ENCODE data around the gene BANF2.
A peak's percentile ranks its signal among the peaks of the same experiment; 100 is the strongest.
"Not testable (repeated sequence)": the region's sequence is repeated elsewhere in the genome, so short reads cannot be mapped to it uniquely, and the experiment has no call there.

BANF2 gene

GRCh38 chr20:17767624-17768023, 67.9 kb downstream of the BANF2 start:
- DNase-seq, result no peak

DNA sequence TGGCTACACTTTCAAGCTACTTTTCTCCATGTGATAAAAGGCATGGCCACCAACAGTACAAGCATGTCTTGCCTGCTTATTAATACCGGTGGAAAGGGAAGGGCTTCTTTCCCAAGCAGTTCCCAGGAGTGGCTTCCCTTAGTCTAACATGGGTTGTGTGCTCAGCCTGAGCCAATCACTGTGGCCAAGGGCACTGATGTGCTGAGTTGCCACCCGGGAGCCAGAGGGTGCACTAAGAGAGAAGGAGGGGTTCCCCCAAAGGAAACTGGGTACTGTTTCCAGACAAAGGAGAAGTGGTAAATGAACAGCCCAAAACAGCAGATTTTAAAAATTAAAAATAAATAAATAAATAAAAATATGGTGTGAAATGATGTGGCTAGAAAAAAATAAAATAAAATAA, 68.5 kb downstream of the BANF2 start:
- no peak for DNase-seq

DNA sequence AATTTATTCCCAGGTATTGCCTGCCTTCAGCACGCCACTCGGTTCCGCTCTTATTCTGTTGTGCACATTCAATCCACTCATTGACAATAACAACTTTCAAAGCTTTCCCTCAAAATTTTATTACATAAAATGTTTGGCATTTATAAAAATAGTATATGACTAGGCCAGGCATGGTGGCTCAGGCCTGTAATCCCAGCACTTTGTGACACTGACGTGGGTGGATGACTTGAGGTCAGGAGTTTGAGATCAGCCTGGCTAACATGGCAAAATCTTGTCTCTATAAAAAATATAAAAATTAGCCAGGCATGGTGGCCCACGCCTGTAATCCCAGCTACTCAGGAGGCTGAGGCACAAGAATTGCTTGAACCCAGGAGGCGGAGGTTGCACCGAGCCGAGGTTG, 70.0 kb downstream of the BANF2 start:
- not testable (repeated sequence) for DNase-seq

DNA sequence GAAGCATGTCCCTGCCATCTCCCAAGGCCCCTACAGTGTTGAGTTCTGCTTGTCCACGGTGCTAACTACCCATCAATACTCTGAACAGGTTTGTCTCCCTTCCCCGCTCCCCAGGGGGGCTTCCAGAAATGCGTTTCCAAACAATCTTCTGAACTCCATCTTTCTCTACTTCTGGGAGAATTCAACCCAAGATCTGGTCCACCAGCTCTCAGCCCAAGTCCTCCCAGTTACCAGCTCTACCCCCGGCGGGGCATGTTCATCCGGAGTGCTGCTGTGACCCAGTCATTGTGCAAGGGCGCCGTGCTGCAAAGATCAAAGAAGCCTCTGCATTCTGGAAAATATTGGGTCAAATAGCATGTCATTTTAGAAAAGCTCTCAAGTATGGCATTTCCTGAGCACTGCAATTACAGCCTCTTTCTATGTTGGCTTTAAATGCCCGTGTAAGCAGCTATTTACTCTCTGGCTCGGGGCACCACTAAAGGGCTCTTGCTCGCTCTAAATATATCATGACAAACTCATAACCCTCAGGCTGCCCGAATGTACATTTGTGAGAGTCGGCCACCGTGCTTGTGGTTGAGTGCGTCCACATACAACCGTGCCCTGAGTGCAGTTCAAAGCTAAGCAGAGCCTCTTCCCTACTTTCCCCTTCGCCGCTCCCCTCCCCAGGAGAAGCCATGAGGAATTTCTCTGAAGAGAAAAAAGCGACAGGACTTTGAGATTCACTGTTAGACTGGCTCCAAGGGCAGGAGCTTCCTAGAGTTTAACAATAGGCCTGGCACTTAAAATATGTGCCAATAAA, 71.6 kb downstream of the BANF2 start:
- peak; percentile 67 for DNase-seq

- DNase-seq, result no peak
These were observed 72.2 kb downstream of the BANF2 start for GRCh38 chr20:17772005-17772343.

DNA sequence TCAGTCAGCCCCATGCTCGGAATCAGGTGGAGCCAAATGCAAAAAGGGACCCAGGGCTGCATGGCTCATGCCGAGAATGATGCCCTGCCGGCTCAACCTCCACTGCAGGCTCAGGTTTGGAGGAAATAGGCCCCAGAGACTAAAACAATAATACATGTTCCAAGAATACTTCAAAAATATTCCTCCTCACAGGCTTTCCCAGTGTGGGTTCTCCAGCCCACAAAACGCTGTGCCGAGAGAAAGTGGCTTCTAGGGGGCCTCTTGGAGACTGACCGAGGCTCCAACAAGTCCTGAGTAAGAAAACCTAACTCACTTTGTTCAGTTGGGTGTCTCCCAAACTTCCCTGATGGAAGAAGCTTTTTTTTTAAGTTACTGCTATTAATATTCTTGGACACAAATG, 73.9 kb downstream of the BANF2 start:
- DNase-seq, result peak; percentile 54

GRCh38 chr20:17775600-17775999, 75.8 kb downstream of the BANF2 start:
- no peak for DNase-seq

DNA sequence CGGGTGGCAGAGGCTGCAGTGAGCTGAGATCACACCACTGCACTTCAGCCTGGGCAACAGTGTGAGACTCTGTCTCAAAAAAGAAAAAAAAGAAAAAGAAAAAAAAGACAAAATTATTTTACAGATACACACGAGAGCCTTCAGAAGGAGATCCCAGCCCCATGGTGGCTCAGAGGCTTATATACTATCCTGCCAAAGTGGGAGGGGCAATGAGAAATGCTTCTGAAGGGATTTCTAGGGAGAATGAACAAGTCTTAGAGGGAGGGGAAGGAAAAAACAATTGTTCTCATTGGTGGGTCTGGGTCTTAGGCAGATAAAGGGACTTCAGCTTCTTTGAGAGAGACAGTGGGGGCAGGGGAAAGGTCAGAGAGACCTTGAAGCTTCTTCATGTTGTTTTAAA, 76.8 kb downstream of the BANF2 start:
- DNase-seq, result no peak

DNA sequence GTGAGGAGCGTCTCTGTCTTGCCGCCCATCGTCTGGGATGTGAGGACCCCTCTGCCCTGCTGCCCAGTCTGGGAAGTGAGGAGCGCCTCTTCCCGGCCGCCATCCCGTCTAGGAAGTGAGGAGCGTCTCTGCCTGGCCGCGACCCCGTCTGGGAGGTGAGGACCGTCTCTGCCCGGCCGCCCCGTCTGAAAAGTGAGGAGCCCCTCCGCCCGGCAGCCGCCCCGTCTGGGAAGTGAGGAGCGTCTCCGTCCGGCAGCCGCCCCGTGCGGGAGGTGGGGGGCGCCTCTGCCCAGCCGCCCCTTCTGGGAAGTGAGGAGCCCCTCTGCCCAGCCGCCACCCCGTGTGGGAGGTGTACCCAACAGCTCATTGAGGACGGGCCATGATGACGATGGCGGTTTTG, 79.2 kb downstream of the BANF2 start:
- not testable (repeated sequence) for DNase-seq

- DNase-seq, result no peak
These were observed 83.0 kb downstream of the BANF2 start for GRCh38 chr20:17782768-17783167.

GRCh38 chr20:17783671-17784070, 83.9 kb downstream of the BANF2 start:
- no peak for DNase-seq

- no peak for DNase-seq
These were observed 85.2 kb downstream of the BANF2 start for GRCh38 chr20:17785007-17785406.

Data from left hindlimb (tissue), 1 donor.